HTR-8/SVneo (cell line): ENCODE data around the gene CD2.
A peak's percentile ranks its signal among the peaks of the same experiment; 100 is the strongest.

Experiments
- DNase-seq: peaks from one replicate; pipeline ENCODE4 v3.0.0; 2011; ENCODE audit warnings: low spot score, mixed read lengths; ENCODE audit not compliant: insufficient read length
- FAIRE-seq: peaks from 2 replicates; lab custom pipeline; 2011; peaks lifted over from hg19 to GRCh38; lab: Jason Lieb, UNC

CD2 gene

GRCh38 chr1:116754198-116754977, at the start of gene CD2:
Gene CD2 (plus strand): TSS chr1:116754430. CDS start chr1:116754493, 63 bp downstream.
- FAIRE-seq = no peak
- no peak for DNase-seq

GRCh38 chr1:116706123-116706522, 48.1 kb upstream of the CD2 start:
- DNase-seq (no peak), FAIRE-seq (no peak)

- DNase-seq = no peak
- no peak for FAIRE-seq
Measured at GRCh38 chr1:116706841-116707240, 47.4 kb upstream of the CD2 start.

GRCh38 chr1:116708255-116708900, 45.9 kb upstream of the CD2 start:
- FAIRE-seq (no peak), DNase-seq (no peak)

- DNase-seq = no peak
- no peak for FAIRE-seq
Measured at GRCh38 chr1:116709666-116710167, 44.5 kb upstream of the CD2 start.

GRCh38 chr1:116710420-116711262, 43.6 kb upstream of the CD2 start:
- no peak for FAIRE-seq
- no peak for DNase-seq

GRCh38 chr1:116711263-116711840, 42.9 kb upstream of the CD2 start:
- no peak for DNase-seq

GRCh38 chr1:116712510-116712909, 41.7 kb upstream of the CD2 start:
- DNase-seq (no peak), FAIRE-seq (no peak)

More at GRCh38 chr1:116711263-116711840, 42.9 kb upstream of the CD2 start:
- no peak for FAIRE-seq

GRCh38 chr1:116713474-116713873, 40.8 kb upstream of the CD2 start:
- FAIRE-seq = no peak
- DNase-seq = no peak

- FAIRE-seq (no peak), DNase-seq (no peak)
Measured at GRCh38 chr1:116716391-116716790, 37.8 kb upstream of the CD2 start.

- no peak for FAIRE-seq
Measured at GRCh38 chr1:116717318-116717717, 36.9 kb upstream of the CD2 start.

GRCh38 chr1:116720364-116721038, 33.7 kb upstream of the CD2 start:
- DNase-seq (no peak), FAIRE-seq (no peak)

More at GRCh38 chr1:116717318-116717717, 36.9 kb upstream of the CD2 start:
- DNase-seq = no peak

GRCh38 chr1:116721039-116721405, 33.2 kb upstream of the CD2 start:
- no peak for DNase-seq
- no peak for FAIRE-seq

GRCh38 chr1:116721451-116722007, 32.7 kb upstream of the CD2 start:
- no peak for FAIRE-seq
- DNase-seq = no peak

GRCh38 chr1:116722016-116722838, 32.0 kb upstream of the CD2 start:
- DNase-seq = no peak
- FAIRE-seq = no peak

GRCh38 chr1:116724765-116725375, 29.4 kb upstream of the CD2 start:
- FAIRE-seq (no peak), DNase-seq (peak; percentile 26)

- FAIRE-seq (no peak), DNase-seq (no peak)
Measured at GRCh38 chr1:116725798-116726197, 28.4 kb upstream of the CD2 start.
